ENCODE data around the gene RCL1.

GRCh38 chr9:4796988-4797853 lies 4.5 kb downstream of the RCL1 start:
- TF ChIP-seq POLR2A (IDR thresholded peaks at IDR 0.05): no peak
- TF ChIP-seq, protein P1, sequence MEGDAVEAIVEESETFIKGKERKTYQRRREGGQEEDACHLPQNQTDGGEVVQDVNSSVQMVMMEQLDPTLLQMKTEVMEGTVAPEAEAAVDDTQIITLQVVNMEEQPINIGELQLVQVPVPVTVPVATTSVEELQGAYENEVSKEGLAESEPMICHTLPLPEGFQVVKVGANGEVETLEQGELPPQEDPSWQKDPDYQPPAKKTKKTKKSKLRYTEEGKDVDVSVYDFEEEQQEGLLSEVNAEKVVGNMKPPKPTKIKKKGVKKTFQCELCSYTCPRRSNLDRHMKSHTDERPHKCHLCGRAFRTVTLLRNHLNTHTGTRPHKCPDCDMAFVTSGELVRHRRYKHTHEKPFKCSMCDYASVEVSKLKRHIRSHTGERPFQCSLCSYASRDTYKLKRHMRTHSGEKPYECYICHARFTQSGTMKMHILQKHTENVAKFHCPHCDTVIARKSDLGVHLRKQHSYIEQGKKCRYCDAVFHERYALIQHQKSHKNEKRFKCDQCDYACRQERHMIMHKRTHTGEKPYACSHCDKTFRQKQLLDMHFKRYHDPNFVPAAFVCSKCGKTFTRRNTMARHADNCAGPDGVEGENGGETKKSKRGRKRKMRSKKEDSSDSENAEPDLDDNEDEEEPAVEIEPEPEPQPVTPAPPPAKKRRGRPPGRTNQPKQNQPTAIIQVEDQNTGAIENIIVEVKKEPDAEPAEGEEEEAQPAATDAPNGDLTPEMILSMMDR (IDR thresholded peaks at IDR 0.05): peak; percentile 28 to 77 (median 44)

All from thyroid gland (tissue), 4 donors.